ENCODE measurements around the gene ATP11B. TPM values are rescaled to one million over a fixed set of nuclear protein-coding genes. Genes with fewer than 3 reads are reported as not detected.

ATP11B gene
- total and polyA plus RNA-seq, 10 of the 15 experiments (the other 5 are each of a cell fraction or from before 2014, with no cell fraction given): 10.3 to 66.9 (median 36.7) TPM

DNA sequence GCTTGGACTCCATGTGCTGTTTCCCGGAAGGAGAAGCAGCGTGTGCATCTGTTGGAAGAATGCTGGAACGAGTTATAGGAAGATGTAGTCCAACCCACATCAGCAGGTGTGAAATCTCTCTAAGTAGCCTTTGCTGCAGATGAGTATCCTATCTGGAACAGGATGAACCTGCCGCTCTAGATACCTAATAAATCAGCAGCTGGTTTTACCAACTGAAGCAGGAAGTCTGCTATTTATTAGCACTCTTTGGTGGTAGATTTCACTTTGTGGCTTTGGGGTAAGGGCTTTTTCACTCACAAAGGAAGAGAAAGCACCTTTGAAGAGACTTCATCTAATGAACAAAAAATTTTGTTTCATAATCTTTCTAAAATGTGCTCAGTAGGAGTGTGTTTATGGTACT lies 120.6 kb downstream of the ATP11B start (continued):
- TF ChIP-seq, protein P1, sequence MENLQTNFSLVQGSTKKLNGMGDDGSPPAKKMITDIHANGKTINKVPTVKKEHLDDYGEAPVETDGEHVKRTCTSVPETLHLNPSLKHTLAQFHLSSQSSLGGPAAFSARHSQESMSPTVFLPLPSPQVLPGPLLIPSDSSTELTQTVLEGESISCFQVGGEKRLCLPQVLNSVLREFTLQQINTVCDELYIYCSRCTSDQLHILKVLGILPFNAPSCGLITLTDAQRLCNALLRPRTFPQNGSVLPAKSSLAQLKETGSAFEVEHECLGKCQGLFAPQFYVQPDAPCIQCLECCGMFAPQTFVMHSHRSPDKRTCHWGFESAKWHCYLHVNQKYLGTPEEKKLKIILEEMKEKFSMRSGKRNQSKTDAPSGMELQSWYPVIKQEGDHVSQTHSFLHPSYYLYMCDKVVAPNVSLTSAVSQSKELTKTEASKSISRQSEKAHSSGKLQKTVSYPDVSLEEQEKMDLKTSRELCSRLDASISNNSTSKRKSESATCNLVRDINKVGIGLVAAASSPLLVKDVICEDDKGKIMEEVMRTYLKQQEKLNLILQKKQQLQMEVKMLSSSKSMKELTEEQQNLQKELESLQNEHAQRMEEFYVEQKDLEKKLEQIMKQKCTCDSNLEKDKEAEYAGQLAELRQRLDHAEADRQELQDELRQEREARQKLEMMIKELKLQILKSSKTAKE (IDR thresholded peaks at IDR 0.05; ENCODE audit: low read depth, poor library complexity, severe bottlenecking): peak; percentile 63
- TF ChIP-seq, protein P2, sequence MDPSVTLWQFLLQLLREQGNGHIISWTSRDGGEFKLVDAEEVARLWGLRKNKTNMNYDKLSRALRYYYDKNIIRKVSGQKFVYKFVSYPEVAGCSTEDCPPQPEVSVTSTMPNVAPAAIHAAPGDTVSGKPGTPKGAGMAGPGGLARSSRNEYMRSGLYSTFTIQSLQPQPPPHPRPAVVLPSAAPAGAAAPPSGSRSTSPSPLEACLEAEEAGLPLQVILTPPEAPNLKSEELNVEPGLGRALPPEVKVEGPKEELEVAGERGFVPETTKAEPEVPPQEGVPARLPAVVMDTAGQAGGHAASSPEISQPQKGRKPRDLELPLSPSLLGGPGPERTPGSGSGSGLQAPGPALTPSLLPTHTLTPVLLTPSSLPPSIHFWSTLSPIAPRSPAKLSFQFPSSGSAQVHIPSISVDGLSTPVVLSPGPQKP (IDR thresholded peaks at IDR 0.05; ENCODE audit: low read depth, low read length): no peak
- TF ChIP-seq, protein P3, sequence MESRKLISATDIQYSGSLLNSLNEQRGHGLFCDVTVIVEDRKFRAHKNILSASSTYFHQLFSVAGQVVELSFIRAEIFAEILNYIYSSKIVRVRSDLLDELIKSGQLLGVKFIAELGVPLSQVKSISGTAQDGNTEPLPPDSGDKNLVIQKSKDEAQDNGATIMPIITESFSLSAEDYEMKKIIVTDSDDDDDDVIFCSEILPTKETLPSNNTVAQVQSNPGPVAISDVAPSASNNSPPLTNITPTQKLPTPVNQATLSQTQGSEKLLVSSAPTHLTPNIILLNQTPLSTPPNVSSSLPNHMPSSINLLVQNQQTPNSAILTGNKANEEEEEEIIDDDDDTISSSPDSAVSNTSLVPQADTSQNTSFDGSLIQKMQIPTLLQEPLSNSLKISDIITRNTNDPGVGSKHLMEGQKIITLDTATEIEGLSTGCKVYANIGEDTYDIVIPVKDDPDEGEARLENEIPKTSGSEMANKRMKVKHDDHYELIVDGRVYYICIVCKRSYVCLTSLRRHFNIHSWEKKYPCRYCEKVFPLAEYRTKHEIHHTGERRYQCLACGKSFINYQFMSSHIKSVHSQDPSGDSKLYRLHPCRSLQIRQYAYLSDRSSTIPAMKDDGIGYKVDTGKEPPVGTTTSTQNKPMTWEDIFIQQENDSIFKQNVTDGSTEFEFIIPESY (IDR thresholded peaks at IDR 0.05): no peak
- peak; percentile 80 for TF ChIP-seq DPF2 (IDR thresholded peaks at IDR 0.05)
- 0 out of 2 replicates have a peak, but pooled peaks have one; percentile 41 for TF ChIP-seq GATAD2B (conservative IDR thresholded peaks at IDR 0.05; ENCODE audit: low read depth)
- TF ChIP-seq, protein P4, sequence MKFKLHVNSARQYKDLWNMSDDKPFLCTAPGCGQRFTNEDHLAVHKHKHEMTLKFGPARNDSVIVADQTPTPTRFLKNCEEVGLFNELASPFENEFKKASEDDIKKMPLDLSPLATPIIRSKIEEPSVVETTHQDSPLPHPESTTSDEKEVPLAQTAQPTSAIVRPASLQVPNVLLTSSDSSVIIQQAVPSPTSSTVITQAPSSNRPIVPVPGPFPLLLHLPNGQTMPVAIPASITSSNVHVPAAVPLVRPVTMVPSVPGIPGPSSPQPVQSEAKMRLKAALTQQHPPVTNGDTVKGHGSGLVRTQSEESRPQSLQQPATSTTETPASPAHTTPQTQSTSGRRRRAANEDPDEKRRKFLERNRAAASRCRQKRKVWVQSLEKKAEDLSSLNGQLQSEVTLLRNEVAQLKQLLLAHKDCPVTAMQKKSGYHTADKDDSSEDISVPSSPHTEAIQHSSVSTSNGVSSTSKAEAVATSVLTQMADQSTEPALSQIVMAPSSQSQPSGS (IDR thresholded peaks at IDR 0.05; ENCODE audit: low read length): peak; percentile 31; the same call in 1 of the 2 replicates
- no peak for TF ChIP-seq LARP7 (IDR thresholded peaks at IDR 0.05)
- TF ChIP-seq CREM (IDR thresholded peaks at IDR 0.05; ENCODE audit: low read depth): peak; percentile 31; the same call in 1 of the 2 replicates
- TF ChIP-seq CBFB (IDR thresholded peaks at IDR 0.05; ENCODE audit: low read depth): peak; percentile 62; the same call in 1 of the 2 replicates
- TF ChIP-seq SMARCA5 (IDR thresholded peaks at IDR 0.05): peak; percentile 60; the same call in 1 of the 2 replicates
- TF ChIP-seq MEF2A (IDR thresholded peaks at IDR 0.05; ENCODE audit: insufficient read depth, low read depth, low read length): no peak
- TF ChIP-seq HDAC6 (IDR thresholded peaks at IDR 0.05; ENCODE audit: unreplicated experiment): no peak
- 0 out of 2 replicates have a peak, but pooled peaks have one; percentile 52 for TF ChIP-seq TCF3 (IDR thresholded peaks at IDR 0.05; ENCODE audit: borderline replicate concordance, insufficient read depth, low read depth, low read length)
- TF ChIP-seq MTA3 (IDR thresholded peaks at IDR 0.05; ENCODE audit: borderline replicate concordance, low read length): peak; percentile 24; the same call in 1 of the 2 replicates
- no peak for TF ChIP-seq NBN (IDR thresholded peaks at IDR 0.05)
- peak; percentile 74 for TF ChIP-seq IKZF1 (conservative IDR thresholded peaks at IDR 0.05)
- peak in 1 of 2 experiments; percentile 70; a peak in 1 of 4 replicates for TF ChIP-seq ETV6 (conservative IDR thresholded peaks at IDR 0.05 in 1 of 2, IDR thresholded peaks at IDR 0.05 in 1 of 2; ENCODE audit: borderline replicate concordance in 1 of 2, low read depth in 1 of 2)
- peak; percentile 82; the same call in 1 of the 2 replicates for TF ChIP-seq FOXM1 (IDR thresholded peaks at IDR 0.05; ENCODE audit: low read depth, low read length)
- peak; percentile 70 for TF ChIP-seq EED (IDR thresholded peaks at IDR 0.05; ENCODE audit: low read depth)
- TF ChIP-seq, protein P5, sequence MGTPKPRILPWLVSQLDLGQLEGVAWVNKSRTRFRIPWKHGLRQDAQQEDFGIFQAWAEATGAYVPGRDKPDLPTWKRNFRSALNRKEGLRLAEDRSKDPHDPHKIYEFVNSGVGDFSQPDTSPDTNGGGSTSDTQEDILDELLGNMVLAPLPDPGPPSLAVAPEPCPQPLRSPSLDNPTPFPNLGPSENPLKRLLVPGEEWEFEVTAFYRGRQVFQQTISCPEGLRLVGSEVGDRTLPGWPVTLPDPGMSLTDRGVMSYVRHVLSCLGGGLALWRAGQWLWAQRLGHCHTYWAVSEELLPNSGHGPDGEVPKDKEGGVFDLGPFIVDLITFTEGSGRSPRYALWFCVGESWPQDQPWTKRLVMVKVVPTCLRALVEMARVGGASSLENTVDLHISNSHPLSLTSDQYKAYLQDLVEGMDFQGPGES (IDR thresholded peaks at IDR 0.05): no peak
- no peak for TF ChIP-seq EGR1 (IDR thresholded peaks at IDR 0.05; ENCODE audit: borderline replicate concordance in 1 of 2, low read depth in 2 of 2, low read length in 2 of 2)
- TF ChIP-seq, protein P6, sequence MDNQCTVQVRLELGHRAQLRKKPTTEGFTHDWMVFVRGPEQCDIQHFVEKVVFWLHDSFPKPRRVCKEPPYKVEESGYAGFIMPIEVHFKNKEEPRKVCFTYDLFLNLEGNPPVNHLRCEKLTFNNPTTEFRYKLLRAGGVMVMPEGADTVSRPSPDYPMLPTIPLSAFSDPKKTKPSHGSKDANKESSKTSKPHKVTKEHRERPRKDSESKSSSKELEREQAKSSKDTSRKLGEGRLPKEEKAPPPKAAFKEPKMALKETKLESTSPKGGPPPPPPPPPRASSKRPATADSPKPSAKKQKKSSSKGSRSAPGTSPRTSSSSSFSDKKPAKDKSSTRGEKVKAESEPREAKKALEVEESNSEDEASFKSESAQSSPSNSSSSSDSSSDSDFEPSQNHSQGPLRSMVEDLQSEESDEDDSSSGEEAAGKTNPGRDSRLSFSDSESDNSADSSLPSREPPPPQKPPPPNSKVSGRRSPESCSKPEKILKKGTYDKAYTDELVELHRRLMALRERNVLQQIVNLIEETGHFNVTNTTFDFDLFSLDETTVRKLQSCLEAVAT (IDR thresholded peaks at IDR 0.05): 0 out of 2 replicates have a peak, but pooled peaks have one; percentile 41
